NCI-H2196 treated with DMSO at 0.1 percent for 48 hours (cell line): Measurements from ENCODE around the gene IL17B.
A peak's percentile ranks its signal among the peaks of the same experiment; 100 is the strongest.

Experiments
- DNase-seq: peaks from one replicate; lab custom pipeline; 2025; ENCODE audit not compliant: unreplicated experiment; lab: John Stamatoyannopoulos, UW

IL17B gene

GRCh38 chr5:149380466-149381121, 1.5 kb upstream of the IL17B start:
- no peak for DNase-seq

GRCh38 chr5:149379818-149380374, 804 bp upstream of the IL17B start:
- DNase-seq = no peak

GRCh38 chr5:149378241-149378820, 761 bp downstream of the IL17B start:
- no peak for DNase-seq

- DNase-seq = no peak
Observed at GRCh38 chr5:149376711-149377447, 2.2 kb downstream of the IL17B start.

- no peak for DNase-seq
Observed at GRCh38 chr5:149376104-149376503, 3.0 kb downstream of the IL17B start.

GRCh38 chr5:149375434-149375833, 3.7 kb downstream of the IL17B start:
- DNase-seq = no peak

- no peak for DNase-seq
Observed at GRCh38 chr5:149374801-149375200, 4.3 kb downstream of the IL17B start.

GRCh38 chr5:149374303-149374702, 4.8 kb downstream of the IL17B start:
- DNase-seq = no peak

- no peak for DNase-seq
Observed at GRCh38 chr5:149372932-149373331, 6.2 kb downstream of the IL17B start.

GRCh38 chr5:149372076-149372795, 6.9 kb downstream of the IL17B start:
- DNase-seq = no peak

GRCh38 chr5:149371296-149371962, 7.7 kb downstream of the IL17B start:
- peak; percentile 54 for DNase-seq

GRCh38 chr5:149370878-149371277, 8.2 kb downstream of the IL17B start:
- DNase-seq = no peak

GRCh38 chr5:149367972-149368645, 11.0 kb downstream of the IL17B start:
- no peak for DNase-seq

- peak; percentile 30 for DNase-seq
Observed at GRCh38 chr5:149367249-149367971, 11.7 kb downstream of the IL17B start.

- DNase-seq = no peak
Observed at GRCh38 chr5:149366169-149366729, 12.8 kb downstream of the IL17B start.

- DNase-seq = no peak
Observed at GRCh38 chr5:149365418-149365817, 13.7 kb downstream of the IL17B start.

GRCh38 chr5:149364719-149365118, 14.4 kb downstream of the IL17B start:
- DNase-seq = no peak

GRCh38 chr5:149363936-149364335, 15.2 kb downstream of the IL17B start:
- DNase-seq = no peak

GRCh38 chr5:149363358-149363757, 15.7 kb downstream of the IL17B start:
- no peak for DNase-seq
